ENCODE data around the gene ECEL1.
"Not testable (repeated sequence)": the region's sequence is repeated elsewhere in the genome, so short reads cannot be mapped to it uniquely, and the experiment has no call there.

ECEL1 gene

GRCh38 chr2:232458661-232459418 lies 28.8 kb downstream of the ECEL1 start:
- DNase-seq (ENCODE audit: low spot score): no peak

GRCh38 chr2:232458051-232458660 lies 29.5 kb downstream of the ECEL1 start:
- no peak for DNase-seq (ENCODE audit: low spot score)

GRCh38 chr2:232457121-232458011 lies 30.3 kb downstream of the ECEL1 start:
- DNase-seq (ENCODE audit: low spot score): no peak

GRCh38 chr2:232456296-232457120 lies 31.1 kb downstream of the ECEL1 start:
- no peak for DNase-seq (ENCODE audit: low spot score)

DNA sequence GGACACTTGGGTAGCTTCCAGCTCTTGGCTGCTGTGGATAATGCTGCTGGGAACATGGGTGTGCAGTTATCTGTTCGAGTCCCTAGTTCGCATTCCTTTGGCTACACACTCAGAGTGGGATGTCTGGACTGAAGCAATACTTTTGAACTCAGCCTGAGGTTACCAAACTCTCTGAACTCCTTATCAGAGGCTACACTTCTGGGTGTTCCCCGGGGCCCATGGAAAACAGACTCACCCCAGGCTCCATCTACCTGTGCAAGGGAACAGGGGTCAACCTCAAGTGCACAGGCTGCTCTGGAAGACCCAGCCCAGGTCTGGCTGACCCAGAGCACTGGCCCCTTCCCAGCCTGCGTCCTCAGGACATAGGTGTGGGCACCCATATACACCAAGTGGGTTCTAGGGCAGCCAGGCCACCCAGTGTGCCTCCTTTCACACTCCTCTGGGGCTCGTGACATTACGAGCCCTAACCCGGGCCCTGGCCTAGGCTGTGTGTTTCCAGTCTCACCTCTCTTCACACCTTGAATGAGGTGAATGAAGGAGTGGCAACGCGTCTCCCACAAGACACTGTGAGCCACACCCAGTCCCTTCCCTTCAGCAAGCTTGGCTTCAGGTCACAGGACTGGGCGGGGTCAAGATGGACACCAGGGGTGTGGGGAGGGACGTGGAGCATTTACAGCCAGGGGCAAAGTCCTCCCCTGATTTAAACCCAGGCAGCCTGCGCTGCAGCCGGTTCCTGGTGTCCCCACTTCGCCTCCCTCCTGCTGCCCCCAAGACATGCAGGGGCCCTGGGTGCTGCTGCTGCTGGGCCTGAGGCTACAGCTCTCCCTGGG lies 32.0 kb downstream of the ECEL1 start, which contains the start of gene ALPI:
TSS of gene ALPI (plus strand) at position 728 of the 830 bp plus-strand sequence. CDS start at position 775, 47 bp downstream.
- no peak for DNase-seq (ENCODE audit: low spot score)

DNA sequence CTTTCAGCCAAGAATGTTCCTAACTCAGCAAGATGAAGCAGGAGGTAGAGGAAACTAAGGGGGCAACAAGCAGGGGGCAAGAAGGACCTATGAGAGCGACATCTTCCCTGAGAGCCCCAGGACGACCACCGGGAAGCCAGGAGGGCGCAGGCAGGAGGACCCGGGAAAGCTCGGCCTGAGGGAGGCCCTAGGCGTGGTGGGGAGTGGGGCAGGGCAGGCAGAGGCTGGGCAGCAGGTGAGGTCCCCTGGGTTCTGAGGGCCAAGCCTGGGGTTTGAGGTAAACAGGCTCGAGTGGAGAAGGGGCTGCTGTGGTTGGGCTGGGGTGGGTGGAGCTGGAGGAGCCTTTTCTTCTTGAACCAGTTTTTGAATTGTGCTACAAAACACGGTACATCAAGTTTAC lies 33.0 kb downstream of the ECEL1 start:
- no peak for DNase-seq (ENCODE audit: low spot score)

- not testable (repeated sequence) for DNase-seq (ENCODE audit: low spot score)
These were observed 36.0 kb downstream of the ECEL1 start for GRCh38 chr2:232451645-232452044.

- DNase-seq (ENCODE audit: low spot score): peak; percentile 55
These were observed 37.7 kb downstream of the ECEL1 start for GRCh38 chr2:232449964-232450363.

- no peak for DNase-seq (ENCODE audit: low spot score)
These were observed 39.3 kb downstream of the ECEL1 start for GRCh38 chr2:232448304-232448690.

DNA sequence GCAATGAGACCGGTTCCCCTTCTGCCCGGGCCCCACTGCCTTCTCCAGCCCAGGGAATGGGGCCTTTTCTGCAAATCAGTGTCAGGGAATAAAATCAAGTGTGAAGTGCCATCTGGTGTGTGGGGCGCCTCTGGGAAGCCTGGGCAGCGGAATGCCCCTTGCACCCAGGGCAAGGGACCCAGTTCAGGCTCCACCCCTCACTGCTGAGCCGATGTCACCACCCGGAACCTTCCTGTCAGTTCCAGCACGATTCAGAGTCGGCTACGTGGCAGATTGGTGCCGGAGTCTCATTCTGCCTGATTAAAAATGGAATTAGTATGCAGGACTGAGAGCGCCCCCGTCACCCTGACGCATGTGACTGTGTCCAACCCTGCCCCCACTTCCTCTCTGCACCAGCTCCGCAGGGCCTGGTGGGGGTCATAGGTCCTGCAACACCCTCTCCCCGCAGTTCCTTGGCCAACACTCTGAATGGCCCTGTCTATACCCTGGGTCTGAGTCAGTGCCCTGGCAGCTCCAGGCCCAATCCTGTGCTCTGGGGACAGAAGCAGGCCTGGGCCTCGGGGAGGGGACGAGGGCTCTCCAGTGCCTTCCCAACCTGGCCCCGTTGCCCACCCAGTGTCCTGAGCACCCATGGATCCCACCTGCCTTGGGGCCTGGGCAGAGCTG lies 39.9 kb downstream of the ECEL1 start:
- DNase-seq (ENCODE audit: low spot score): no peak

DNA sequence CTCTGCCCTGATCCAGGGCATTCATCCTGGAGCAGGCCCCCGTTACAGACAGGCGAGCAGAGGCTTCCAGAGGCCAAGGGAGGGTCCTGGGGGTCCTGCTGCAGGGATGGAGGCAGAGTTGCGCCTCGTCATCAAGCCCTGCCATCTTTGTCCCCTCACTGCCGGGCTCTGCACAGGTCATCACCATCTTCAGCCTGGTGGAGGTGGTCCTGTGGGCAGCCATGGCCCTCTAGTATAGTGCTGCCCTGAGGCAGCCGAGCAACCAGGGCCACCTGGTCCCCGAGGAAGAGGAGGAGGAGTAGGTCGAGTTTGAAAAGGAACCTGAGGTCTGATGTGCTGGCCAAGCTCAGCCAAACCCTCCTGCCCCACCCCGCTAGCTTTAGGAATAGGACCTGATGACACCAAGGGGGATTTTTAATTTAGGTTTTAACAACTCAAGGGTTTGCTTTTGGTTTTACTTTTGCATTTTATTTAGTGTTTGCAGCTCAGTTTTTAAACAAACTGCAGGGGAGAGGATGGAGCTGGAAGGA lies 40.5 kb downstream of the ECEL1 start:
- DNase-seq (ENCODE audit: low spot score): no peak

- DNase-seq (ENCODE audit: low spot score): peak; percentile 28
These were observed 41.3 kb downstream of the ECEL1 start for GRCh38 chr2:232446266-232446777.

DNA sequence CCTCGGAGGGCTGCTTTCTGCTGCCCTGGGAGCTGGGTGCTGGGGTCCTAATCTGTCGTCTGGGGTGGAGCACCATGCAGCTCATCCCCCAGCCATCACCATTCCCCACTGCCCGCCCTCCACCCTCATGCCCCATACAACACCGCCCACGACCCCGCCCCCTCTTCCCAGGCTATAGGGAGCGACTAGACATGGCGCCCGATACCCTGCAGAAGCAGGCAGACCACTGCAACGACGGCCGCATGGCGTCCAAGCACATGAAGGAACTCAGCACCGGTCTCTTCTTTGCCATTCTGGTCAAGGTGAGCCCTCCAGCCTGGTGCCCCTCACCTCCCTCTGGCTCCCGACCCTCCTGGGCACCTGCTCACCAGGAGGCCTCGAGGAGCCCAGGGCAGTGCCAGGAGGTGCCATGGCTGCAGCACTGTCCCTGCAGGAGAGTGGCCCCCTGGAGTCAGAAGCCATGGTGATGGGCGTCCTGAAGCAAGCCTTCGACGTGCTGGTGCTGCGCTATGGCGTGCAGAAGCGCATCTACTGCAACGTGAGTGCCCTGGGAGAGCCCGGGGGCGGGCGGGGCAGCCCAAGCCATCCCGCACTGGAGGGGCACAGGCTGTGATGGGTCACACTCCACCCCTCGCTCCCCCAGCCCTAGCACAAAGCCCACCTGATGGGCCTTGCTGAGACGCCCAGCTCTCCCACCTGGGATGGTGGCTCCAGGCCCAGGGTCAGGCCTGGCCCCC lies 42.3 kb downstream of the ECEL1 start:
- DNase-seq (ENCODE audit: low spot score): not testable (repeated sequence)

DNA sequence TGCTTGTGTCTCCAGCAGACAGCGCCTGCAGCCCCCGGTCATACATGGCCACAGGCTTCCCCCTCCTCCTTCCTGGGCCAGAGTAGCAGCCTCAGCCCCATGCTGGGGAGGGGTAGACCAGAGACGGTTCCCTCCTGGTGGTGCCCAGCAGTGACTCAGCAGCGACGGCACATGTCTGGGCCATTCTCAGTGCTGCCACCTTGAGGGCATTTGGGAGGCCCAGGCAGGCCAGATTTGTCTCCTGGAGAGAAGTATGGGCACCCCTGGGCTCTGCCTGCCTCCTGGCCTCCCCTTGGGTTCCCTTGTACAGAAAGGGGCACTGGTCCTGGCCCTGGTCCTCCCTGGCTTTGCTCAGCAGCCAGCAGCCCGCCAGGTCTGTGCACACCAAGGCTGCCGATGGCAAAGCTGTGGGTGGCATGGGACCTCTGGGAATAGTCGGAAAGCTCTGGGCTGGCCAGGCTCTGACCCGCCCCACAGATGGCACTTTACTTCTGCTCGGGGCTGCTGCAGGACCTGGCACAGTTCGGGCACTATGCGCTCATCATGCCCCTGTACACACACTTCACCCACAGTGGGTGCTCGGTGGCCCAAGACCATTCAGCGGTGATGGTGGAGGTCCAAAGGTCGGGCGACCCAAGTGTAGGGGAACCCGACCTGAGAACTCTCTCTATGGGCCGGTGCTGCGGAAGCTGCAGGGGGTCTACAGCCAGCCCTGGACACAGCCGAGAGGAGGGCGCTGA lies 43.1 kb downstream of the ECEL1 start:
- DNase-seq (ENCODE audit: low spot score): peak; percentile 90

DNA sequence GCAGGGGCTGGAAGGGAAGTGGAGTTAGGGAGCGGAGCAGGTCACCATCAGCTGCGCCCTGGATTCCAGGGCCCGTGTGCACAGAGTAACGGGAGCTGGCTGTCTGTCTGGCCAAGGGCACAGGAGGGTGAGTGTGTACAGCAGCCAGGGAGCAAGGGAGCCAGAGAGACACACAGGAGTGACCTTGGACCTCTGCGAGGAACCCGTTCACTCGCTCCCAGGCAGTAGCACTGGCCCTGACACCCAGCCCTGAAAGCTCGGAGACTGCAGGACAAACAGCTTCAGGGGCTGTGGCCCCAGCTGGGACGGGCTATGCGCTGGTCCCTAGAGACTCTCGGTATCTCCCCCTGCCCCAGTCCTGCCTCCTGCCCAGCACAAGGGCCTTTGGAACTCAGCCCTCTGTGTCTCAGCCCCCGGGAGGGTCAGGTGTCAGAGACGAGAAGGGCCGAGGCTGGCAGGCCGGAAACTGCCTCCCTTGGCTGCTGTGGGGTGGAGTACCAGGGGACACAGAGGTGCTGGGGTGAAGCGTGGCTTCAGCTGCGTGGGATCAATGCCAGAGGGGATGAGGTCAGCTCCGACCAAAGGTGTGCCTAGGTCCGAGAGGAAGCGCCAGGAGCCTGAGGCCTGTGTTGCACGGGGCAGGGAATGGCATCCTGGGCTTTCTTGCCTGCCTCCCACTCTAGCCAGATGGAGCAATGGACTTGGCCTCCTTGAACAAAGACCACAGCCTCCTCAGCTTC lies 43.8 kb downstream of the ECEL1 start:
- DNase-seq (ENCODE audit: low spot score): not testable (repeated sequence)

GRCh38 chr2:232443047-232443446 lies 44.6 kb downstream of the ECEL1 start:
- not testable (repeated sequence) for DNase-seq (ENCODE audit: low spot score)

DNA sequence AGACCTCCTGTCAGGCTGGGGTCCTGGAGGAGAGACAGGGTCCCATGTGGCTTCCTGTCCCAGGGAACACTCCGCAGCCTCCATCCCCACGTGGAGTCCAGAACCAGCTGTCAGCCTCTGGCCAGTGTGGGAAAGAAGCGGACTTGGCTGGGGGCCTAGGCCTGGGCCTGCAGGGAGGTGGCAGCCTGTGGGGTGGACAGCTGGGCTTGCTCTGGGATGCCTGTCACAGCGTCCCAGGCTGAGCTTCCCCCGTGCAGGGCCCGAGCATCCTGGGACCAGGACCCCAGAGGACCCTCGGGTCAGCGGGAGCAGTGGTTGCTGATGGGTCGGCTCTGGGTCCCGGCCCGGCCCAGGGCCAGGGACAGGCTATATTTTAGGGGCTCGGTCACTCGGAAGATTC lies 45.2 kb downstream of the ECEL1 start:
- DNase-seq (ENCODE audit: low spot score): not testable (repeated sequence)

DNA sequence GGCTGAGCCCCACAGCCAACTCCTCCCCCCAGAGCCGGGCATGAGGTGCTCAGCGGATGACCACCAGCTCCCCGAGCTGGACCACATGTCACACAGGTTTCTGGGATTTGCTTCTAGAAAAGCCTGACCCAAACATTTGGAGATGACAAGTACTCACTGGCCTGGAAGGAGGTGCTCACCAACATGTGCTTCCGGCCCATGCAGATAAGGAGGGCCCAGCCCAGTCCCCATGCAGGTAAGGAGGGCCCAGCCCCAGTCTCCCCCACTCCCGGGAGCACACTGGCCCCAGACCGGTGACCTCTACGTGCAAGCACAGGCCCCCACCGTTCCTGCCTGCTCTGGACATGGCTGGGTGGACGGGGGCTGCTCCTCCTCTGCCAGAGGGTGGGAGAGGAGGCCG lies 45.7 kb downstream of the ECEL1 start:
- not testable (repeated sequence) for DNase-seq (ENCODE audit: low spot score)
